GM20000 (cell line): ENCODE results near the gene LIPT1.
"Not testable (repeated sequence)": the region's sequence is repeated elsewhere in the genome, so short reads cannot be mapped to it uniquely, and the experiment has no call there.

Source experiments
- DNase-seq: peaks from one replicate; pipeline ENCODE4 v3.0.0; 2012; ENCODE audit warnings: low spot score
- TF ChIP-seq, protein P1 (sequence below): IDR thresholded peaks from 2 replicates; pipeline ENCODE4 v1.5.1; 2012; ENCODE audit warnings: mild to moderate bottlenecking, control low read depth; ENCODE audit errors: extremely low read depth, missing control alignments

LIPT1 gene

DNA sequence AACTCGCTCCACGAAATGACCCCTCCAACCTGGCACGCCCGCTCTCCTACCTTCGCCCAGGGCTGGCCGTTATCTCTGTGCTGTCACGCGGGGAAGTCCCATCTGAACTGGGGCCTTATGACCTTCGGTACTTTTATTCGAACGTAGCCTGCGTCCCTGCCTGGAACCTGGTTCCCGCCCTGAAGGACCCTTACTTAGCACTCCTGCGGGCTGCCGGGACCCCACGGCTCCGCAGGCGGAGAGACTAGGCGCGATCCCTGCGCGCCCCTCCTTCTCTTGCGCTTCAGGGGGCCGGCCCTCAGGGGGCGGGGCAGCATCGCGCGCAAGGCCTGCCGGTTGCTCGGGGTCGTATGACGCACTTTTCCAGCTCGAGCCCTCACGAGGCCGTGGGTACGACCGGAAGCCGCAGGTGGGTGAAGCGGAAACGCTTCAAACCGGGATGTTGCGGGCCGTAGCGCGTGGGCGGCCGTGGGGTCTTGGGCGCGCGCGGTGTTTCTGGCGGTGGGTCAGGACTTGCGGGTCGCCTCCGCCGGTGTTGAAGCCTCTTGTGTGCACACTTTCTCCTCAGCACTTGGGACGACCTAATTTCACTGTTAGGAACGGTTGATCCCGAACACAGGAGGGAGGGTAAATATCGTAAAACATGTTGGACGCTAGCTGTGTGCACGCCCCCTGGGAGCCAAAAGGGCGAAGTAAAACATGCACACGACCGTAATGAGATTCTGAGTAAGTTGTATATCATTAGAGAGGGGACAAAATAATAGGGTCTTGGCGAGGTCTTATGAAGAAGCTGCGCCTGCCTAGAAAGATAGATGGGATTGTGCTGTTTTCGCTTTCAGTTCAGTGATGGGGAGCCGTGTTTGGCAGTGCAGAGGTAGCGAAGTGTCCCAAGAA, at the start of gene LIPT1, which contains the start of gene TSGA10:
LIPT1 (plus strand) TSS at position 325 of the 894 bp plus-strand sequence. CDS start 6,991 bp downstream, outside the sequence.
TSGA10 (minus strand) TSS at position 300 of the 894 bp plus-strand sequence. CDS start 45,503 bp downstream, outside the sequence.
- TF ChIP-seq, protein P1, sequence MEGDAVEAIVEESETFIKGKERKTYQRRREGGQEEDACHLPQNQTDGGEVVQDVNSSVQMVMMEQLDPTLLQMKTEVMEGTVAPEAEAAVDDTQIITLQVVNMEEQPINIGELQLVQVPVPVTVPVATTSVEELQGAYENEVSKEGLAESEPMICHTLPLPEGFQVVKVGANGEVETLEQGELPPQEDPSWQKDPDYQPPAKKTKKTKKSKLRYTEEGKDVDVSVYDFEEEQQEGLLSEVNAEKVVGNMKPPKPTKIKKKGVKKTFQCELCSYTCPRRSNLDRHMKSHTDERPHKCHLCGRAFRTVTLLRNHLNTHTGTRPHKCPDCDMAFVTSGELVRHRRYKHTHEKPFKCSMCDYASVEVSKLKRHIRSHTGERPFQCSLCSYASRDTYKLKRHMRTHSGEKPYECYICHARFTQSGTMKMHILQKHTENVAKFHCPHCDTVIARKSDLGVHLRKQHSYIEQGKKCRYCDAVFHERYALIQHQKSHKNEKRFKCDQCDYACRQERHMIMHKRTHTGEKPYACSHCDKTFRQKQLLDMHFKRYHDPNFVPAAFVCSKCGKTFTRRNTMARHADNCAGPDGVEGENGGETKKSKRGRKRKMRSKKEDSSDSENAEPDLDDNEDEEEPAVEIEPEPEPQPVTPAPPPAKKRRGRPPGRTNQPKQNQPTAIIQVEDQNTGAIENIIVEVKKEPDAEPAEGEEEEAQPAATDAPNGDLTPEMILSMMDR: no peak
- peak; percentile 91 for DNase-seq

- DNase-seq: no peak
- TF ChIP-seq, protein P1: no peak
These were observed 47.9 kb upstream of the LIPT1 start for GRCh38 chr2:99106913-99107312.

- no peak for DNase-seq
- TF ChIP-seq, protein P1: no peak
These were observed 43.5 kb upstream of the LIPT1 start for GRCh38 chr2:99111236-99111635.

- no peak for DNase-seq
- TF ChIP-seq, protein P1: no peak
These were observed 42.8 kb upstream of the LIPT1 start for GRCh38 chr2:99111945-99112344.

GRCh38 chr2:99112617-99113016, 42.1 kb upstream of the LIPT1 start:
- TF ChIP-seq, protein P1: no peak
- DNase-seq: no peak

- TF ChIP-seq, protein P1: no peak
- no peak for DNase-seq
These were observed 26.8 kb upstream of the LIPT1 start for GRCh38 chr2:99127981-99128380.

GRCh38 chr2:99135044-99135556, 19.7 kb upstream of the LIPT1 start:
- DNase-seq: not testable (repeated sequence)

- DNase-seq: no peak
- TF ChIP-seq, protein P1: no peak
These were observed 15.8 kb upstream of the LIPT1 start for GRCh38 chr2:99139003-99139402.
